Adrenal gland (tissue), 5 donors: ENCODE measurements around the gene PFKFB4.

Source experiments
- CTCF ChIP-seq, 6 experiments: fragments of 450-650 bp in 4 of 6; fragments of 200-600 bp in 2 of 6; sonication (generic) in 1 of 6; IDR thresholded peaks; 1 replicate in 5 of 6; 2 replicates in 1 of 6; pipeline versions ENCODE4 v1.5.1 to v1.8.0; 2016 to 2021; ENCODE audit warnings: antibody characterized with exemption in 6 of 6, mild to moderate bottlenecking in 2 of 6, moderate library complexity in 1 of 6
- POLR2A ChIP-seq, 2 donors: fragments of 450-650 bp; IDR thresholded peaks; one replicate each; pipeline ENCODE4 v1.6.1; 2017; ENCODE audit warnings: antibody characterized with exemption in 2 of 2, mild to moderate bottlenecking in 2 of 2, moderate library complexity in 1 of 2
- donor health status: DM: no; HTN: no; CAD: no.

GRCh38 chr3:48477959-48478520 lies 78.6 kb downstream of the PFKFB4 start:
- TF ChIP-seq CTCF (IDR thresholded peaks at IDR 0.05) (no peak), POLR2A (IDR thresholded peaks at IDR 0.05) (no peak)
